SK-N-SH treated with all-trans-retinoic acid at 6 μM for 48 hours (cell line): ENCODE data around the gene CPNE7.

ENCODE experiments used
- BACH2 ChIP-seq: fragments of 250-450 bp; sonication (Bioruptor Pico); IDR thresholded peaks from 2 replicates; pipeline ENCODE4 v1.9.0; 2021; ENCODE audit warnings: mild to moderate bottlenecking, borderline replicate concordance
- CREB5 ChIP-seq: fragments of 250-450 bp; sonication (Bioruptor Pico); IDR thresholded peaks from 2 replicates; pipeline ENCODE4 v1.5.1; 2020; ENCODE audit warnings: low read depth, mild to moderate bottlenecking, moderate library complexity
- CSDC2 ChIP-seq: fragments of 250-450 bp; sonication (Bioruptor Pico); IDR thresholded peaks from 2 replicates; pipeline ENCODE4 v1.5.0; 2020; ENCODE audit warnings: mild to moderate bottlenecking, moderate library complexity
- PATZ1 ChIP-seq: fragments of 250-450 bp; sonication (Bioruptor Pico); IDR thresholded peaks from 2 replicates; pipeline ENCODE4 v1.8.0; 2020; ENCODE audit warnings: mild to moderate bottlenecking, moderate library complexity, borderline replicate concordance
- POU6F1 ChIP-seq: fragments of 250-450 bp; sonication (Bioruptor Pico); IDR thresholded peaks from 2 replicates; pipeline ENCODE4 v1.8.0; 2021; ENCODE audit warnings: low read depth, mild to moderate bottlenecking, moderate library complexity, borderline replicate concordance
- SNAI2 ChIP-seq: fragments of 250-450 bp; sonication (Bioruptor Pico); IDR thresholded peaks from 2 replicates; pipeline ENCODE4 v1.5.0; 2020; ENCODE audit warnings: mild to moderate bottlenecking, moderate library complexity
- TOX ChIP-seq: fragments of 250-450 bp; sonication (Bioruptor Pico); IDR thresholded peaks from 2 replicates; pipeline ENCODE4 v1.8.0; 2021; ENCODE audit warnings: mild to moderate bottlenecking, moderate library complexity, borderline replicate concordance
- ZFP3 ChIP-seq: fragments of 250-450 bp; sonication (Bioruptor Pico); IDR thresholded peaks from 2 replicates; pipeline ENCODE4 v1.5.0; 2020; ENCODE audit warnings: mild to moderate bottlenecking, moderate library complexity

GRCh38 chr16:89554343-89554742 lies 21.2 kb upstream of the CPNE7 start:
- no peak for TF ChIP-seq TOX (CRISPR knock-in tag)
- no peak for TF ChIP-seq POU6F1 (CRISPR knock-in tag)
- no peak for TF ChIP-seq CREB5 (CRISPR knock-in tag)
- TF ChIP-seq CSDC2 (CRISPR knock-in tag) = no peak
- no peak for TF ChIP-seq PATZ1 (CRISPR knock-in tag)
- TF ChIP-seq SNAI2 (CRISPR knock-in tag) = no peak
- no peak for TF ChIP-seq BACH2 (CRISPR knock-in tag)
- no peak for TF ChIP-seq ZFP3 (CRISPR knock-in tag)
